Cortex of kidney (tissue), 1 donor: ENCODE results near the gene RNASET2.
"Not testable (repeated sequence)": the region's sequence is repeated elsewhere in the genome, so short reads cannot be mapped to it uniquely, and the experiment has no call there.

ENCODE experiments used
- DNase-seq: peaks from one replicate; lab custom pipeline; 2025; lab: John Stamatoyannopoulos, UW

The RNASET2 gene

GRCh38 chr6:166903027-166903426 is 53.3 kb downstream of the RNASET2 start:
- DNase-seq = no peak

GRCh38 chr6:166902211-166902755 is 54.1 kb downstream of the RNASET2 start:
- no peak for DNase-seq

GRCh38 chr6:166901626-166902025 is 54.7 kb downstream of the RNASET2 start:
- DNase-seq = no peak

- DNase-seq = no peak
Measured at GRCh38 chr6:166900956-166901607, 55.3 kb downstream of the RNASET2 start.

GRCh38 chr6:166900130-166900708 is 56.1 kb downstream of the RNASET2 start:
- DNase-seq = no peak

- DNase-seq = no peak
Measured at GRCh38 chr6:166898910-166899309, 57.4 kb downstream of the RNASET2 start.

GRCh38 chr6:166894614-166895013 is 61.7 kb downstream of the RNASET2 start:
- DNase-seq = not testable (repeated sequence)

GRCh38 chr6:166892472-166892871 is 63.9 kb downstream of the RNASET2 start:
- DNase-seq = not testable (repeated sequence)

GRCh38 chr6:166886773-166887172 is 69.6 kb downstream of the RNASET2 start:
- not testable (repeated sequence) for DNase-seq

- not testable (repeated sequence) for DNase-seq
Measured at GRCh38 chr6:166884958-166885357, 71.4 kb downstream of the RNASET2 start.

- no peak for DNase-seq
Measured at GRCh38 chr6:166879594-166879993, 76.8 kb downstream of the RNASET2 start.
